Liver (tissue), 3 donors: ENCODE data around the gene EFNA3.

Source experiments
- GABPA ChIP-seq, 2 donors: IDR thresholded peaks in 1 of 2; conservative IDR thresholded peaks in 1 of 2; 2 replicates each; pipeline ENCODE4 v1.6.1; 2016; ENCODE audit warnings: antibody characterized with exemption in 2 of 2, mild to moderate bottlenecking in 1 of 2, moderate library complexity in 1 of 2
- TF ChIP-seq, protein P1 (sequence below): fragments of 150-350 bp; IDR thresholded peaks from 2 replicates; pipeline ENCODE4 v1.5.1; 2017; ENCODE audit warnings: improper control_type of control experiment, low read depth, low read length; ENCODE audit not compliant: missing input control
- donor health status: healthy.
- donor health status: healthy.

- TF ChIP-seq, protein P1, sequence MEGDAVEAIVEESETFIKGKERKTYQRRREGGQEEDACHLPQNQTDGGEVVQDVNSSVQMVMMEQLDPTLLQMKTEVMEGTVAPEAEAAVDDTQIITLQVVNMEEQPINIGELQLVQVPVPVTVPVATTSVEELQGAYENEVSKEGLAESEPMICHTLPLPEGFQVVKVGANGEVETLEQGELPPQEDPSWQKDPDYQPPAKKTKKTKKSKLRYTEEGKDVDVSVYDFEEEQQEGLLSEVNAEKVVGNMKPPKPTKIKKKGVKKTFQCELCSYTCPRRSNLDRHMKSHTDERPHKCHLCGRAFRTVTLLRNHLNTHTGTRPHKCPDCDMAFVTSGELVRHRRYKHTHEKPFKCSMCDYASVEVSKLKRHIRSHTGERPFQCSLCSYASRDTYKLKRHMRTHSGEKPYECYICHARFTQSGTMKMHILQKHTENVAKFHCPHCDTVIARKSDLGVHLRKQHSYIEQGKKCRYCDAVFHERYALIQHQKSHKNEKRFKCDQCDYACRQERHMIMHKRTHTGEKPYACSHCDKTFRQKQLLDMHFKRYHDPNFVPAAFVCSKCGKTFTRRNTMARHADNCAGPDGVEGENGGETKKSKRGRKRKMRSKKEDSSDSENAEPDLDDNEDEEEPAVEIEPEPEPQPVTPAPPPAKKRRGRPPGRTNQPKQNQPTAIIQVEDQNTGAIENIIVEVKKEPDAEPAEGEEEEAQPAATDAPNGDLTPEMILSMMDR: no peak
- no peak for TF ChIP-seq GABPA (IDR thresholded peaks at IDR 0.05 in 1 of 2, conservative IDR thresholded peaks at IDR 0.05 in 1 of 2)
Observed at GRCh38 chr1:155075535-155075934, 3.1 kb upstream of the EFNA3 start.
